Left lung (tissue), 14 donors: Measurements from ENCODE around the gene DDIT3. TPM values are rescaled to one million over a fixed set of nuclear protein-coding genes. Genes with fewer than 3 reads are reported as not detected.
A peak's percentile ranks its signal among the peaks of the same experiment; 100 is the strongest.

Experiments used
- ATAC-seq: fragments of 200-7000 bp; cut with Tn5 transposase; one replicate; pipeline ENCODE4 v1.9.1; 2020; ENCODE audit warnings: moderate library complexity
- DNase-seq, 4 donors: peaks; one replicate each; pipeline ENCODE4 v3.0.0-alpha.2; 2013 to 2020
- H3K27ac ChIP-seq, 2 donors: fragments of 200-600 bp; sonication (generic) in 1 of 2; one replicate each; pipeline versions ENCODE4 v1.5.0 to v1.8.0; 2020 to 2021
- H3K27me3 ChIP-seq, 2 donors: fragments of 200-600 bp; sonication (generic) in 1 of 2; one replicate each; pipeline versions ENCODE4 v1.5.0 to v1.8.0; 2020 to 2021
- H3K36me3 ChIP-seq, 2 donors: fragments of 200-600 bp; sonication (generic) in 1 of 2; one replicate each; pipeline versions ENCODE4 v1.5.0 to v1.8.0; 2020 to 2021
- H3K4me1 ChIP-seq, 2 donors: fragments of 200-600 bp; one replicate each; pipeline ENCODE4 v1.8.0; 2021
- H3K4me3 ChIP-seq, 2 donors: fragments of 200-600 bp; sonication (generic) in 1 of 2; one replicate each; pipeline versions ENCODE4 v1.5.0 to v1.8.0; 2020 to 2021; ENCODE audit warnings: mild to moderate bottlenecking in 1 of 2
- H3K9me3 ChIP-seq, 2 donors: fragments of 200-600 bp; sonication (generic) in 1 of 2; one replicate each; pipeline versions ENCODE4 v1.5.0 to v1.8.0; 2020 to 2021
- CTCF ChIP-seq, 2 donors: fragments of 200-600 bp; sonication (generic) in 1 of 2; IDR thresholded peaks; one replicate each; pipeline versions ENCODE4 v1.5.0 to v1.8.0; 2021; ENCODE audit warnings: antibody characterized with exemption in 2 of 2
- intact Hi-C, 2 donors: fragments of 100-400 bp; cut with DNase I; formaldehyde crosslinking; loops; one replicate each; pipeline versions ENCODE4 v1.11.2 to v1.14.2; 2022
- long read RNA-seq, 12 donors: library from polyadenylated mRNA in 2 of 12; unstranded in 2 of 12; transcript quantifications; one replicate each; pipeline ENCODE4 v2.0.0 and lab custom pipeline, GENCODE V29; 2019 to 2026
- polyA plus RNA-seq, 6 donors: library from polyadenylated mRNA; unstranded; fragments of 120-200 nt; gene quantifications; one replicate each; pipeline ENCODE4 v1.2.1, GENCODE V29; 2013; ENCODE audit not compliant: insufficient read length in 6 of 6
- total RNA-seq, 2 donors: library from RNA; stranded (reverse); fragmentation: NEBNext Ultra II Directional; extraction: Animal tissue kit (Norgen Biotek cat#: 25700); gene quantifications; one replicate each; pipeline ENCODE4 v1.2.1, GENCODE V29; 2021
- donor health status: DM: no; HTN: yes; CAD: no.
- donor health status: DM: no; HTN: no; CAD: no.

DDIT3 gene
- total RNA-seq, result 10 to 100 TPM; 18.3 to 27.2 TPM
- polyA plus RNA-seq, result 10 to 100 TPM; 16.4 to 29.4 (median 19.3) TPM
- long read RNA-seq, donor 1, transcript DDIT3-201 (4 exons, 906 nt), result major isoform, 9 of 20 reads
- long read RNA-seq, donor 1, partial matches to known transcripts, result 0 of 20 reads
- long read RNA-seq, donor 1, other reads (novel, unspliced or antisense), result 5 of 20 reads
- long read RNA-seq, donor 2, transcript DDIT3-201 (4 exons, 906 nt), result major isoform, 8 of 95 reads
- long read RNA-seq, donor 2, partial matches to known transcripts, result 70 of 95 reads
- long read RNA-seq, donor 2, other reads (novel, unspliced or antisense), result 14 of 95 reads
- long read RNA-seq, donor 3, transcript DDIT3-201 (4 exons, 906 nt), result major isoform, 10 of 10 reads
- long read RNA-seq, donor 3, partial matches to known transcripts, result 0 of 10 reads
- long read RNA-seq, donor 3, other reads (novel, unspliced or antisense), result 0 of 10 reads
- long read RNA-seq, donor 4, transcript DDIT3-201 (4 exons, 906 nt), result major isoform, 8 of 13 reads
- long read RNA-seq, donor 4, partial matches to known transcripts, result 1 of 13 reads
- long read RNA-seq, donor 4, other reads (novel, unspliced or antisense), result 3 of 13 reads
- long read RNA-seq, donor 5, transcript DDIT3-201 (4 exons, 906 nt), result major isoform, 10 of 89 reads
- long read RNA-seq, donor 5, partial matches to known transcripts, result 53 of 89 reads
- long read RNA-seq, donor 5, other reads (novel, unspliced or antisense), result 24 of 89 reads
- long read RNA-seq, donor 6, transcript DDIT3-201 (4 exons, 906 nt), result major isoform, 9 of 14 reads
- long read RNA-seq, donor 6, partial matches to known transcripts, result 0 of 14 reads
- long read RNA-seq, donor 6, other reads (novel, unspliced or antisense), result 0 of 14 reads
- long read RNA-seq, donor 7, transcript DDIT3-201 (4 exons, 906 nt), result major isoform, 13 of 17 reads
- long read RNA-seq, donor 7, partial matches to known transcripts, result 0 of 17 reads
- long read RNA-seq, donor 7, other reads (novel, unspliced or antisense), result 0 of 17 reads
- long read RNA-seq, donor 8, transcript DDIT3-201 (4 exons, 906 nt), result major isoform, 6 of 87 reads
- long read RNA-seq, donor 8, partial matches to known transcripts, result 79 of 87 reads
- long read RNA-seq, donor 8, other reads (novel, unspliced or antisense), result 0 of 87 reads
- long read RNA-seq, donor 9, result 0 reads
- long read RNA-seq, donor 10, transcript DDIT3-201 (4 exons, 906 nt), result major isoform, 23 of 36 reads
- long read RNA-seq, donor 10, partial matches to known transcripts, result 3 of 36 reads
- long read RNA-seq, donor 10, other reads (novel, unspliced or antisense), result 5 of 36 reads
- long read RNA-seq, donor 11, transcript DDIT3-201 (4 exons, 906 nt), result major isoform, 5 of 9 reads
- long read RNA-seq, donor 11, partial matches to known transcripts, result 0 of 9 reads
- long read RNA-seq, donor 11, other reads (novel, unspliced or antisense), result 0 of 9 reads
- long read RNA-seq, donor 12, transcript DDIT3-201 (4 exons, 906 nt), result major isoform, 6 of 7 reads
- long read RNA-seq, donor 12, partial matches to known transcripts, result 0 of 7 reads
- long read RNA-seq, donor 12, other reads (novel, unspliced or antisense), result 0 of 7 reads

GRCh38 chr12:57520053-57520818 is at the start of gene DDIT3:
DDIT3 (minus strand) TSS chr12:57520514; CDS start chr12:57517406, 3,108 bp downstream.
- peaks cover 45 to 71% of the 10 kb centered on the region in 2 donors for H3K4me1 ChIP-seq
- H3K4me3 ChIP-seq, result peak within 1 kb of the TSS; percentile 55 to 95
- peaks cover 0 to 48% of the 10 kb centered on the region in 2 donors for H3K36me3 ChIP-seq
- H3K9me3 ChIP-seq, result no peaks in the 10 kb centered on the region
- DNase-seq (peak; percentile 98 to 100 (median 99)), ATAC-seq (peak; percentile 85)
- peak within 1 kb of the TSS; percentile 95 to 97 for H3K27ac ChIP-seq
- no peaks in the 10 kb centered on the region for H3K27me3 ChIP-seq
- TF ChIP-seq CTCF (IDR thresholded peaks at IDR 0.05), result no peak
- intact Hi-C loops, result no loop called here

GRCh38 chr12:57569858-57570257 is 49.5 kb upstream of the DDIT3 start:
- intact Hi-C loops, result no loop called here
- H3K9me3 ChIP-seq, result no peaks in the 10 kb centered on the region
- H3K4me3 ChIP-seq, result no peak overlapping the region
- no peak for TF ChIP-seq CTCF (IDR thresholded peaks at IDR 0.05)
- ATAC-seq (no peak), DNase-seq (no peak)
- H3K27me3 ChIP-seq, result peaks cover 0 to 26% of the 10 kb centered on the region in 2 donors
- no peaks in the 10 kb centered on the region for H3K36me3 ChIP-seq
- no peak overlapping the region for H3K27ac ChIP-seq
- no peaks in the 10 kb centered on the region for H3K4me1 ChIP-seq

GRCh38 chr12:57568838-57569237 is 48.5 kb upstream of the DDIT3 start:
- intact Hi-C loops, result no loop called here
- no peak for TF ChIP-seq CTCF (IDR thresholded peaks at IDR 0.05)
- H3K4me1 ChIP-seq, result no peaks in the 10 kb centered on the region
- no peak overlapping the region for H3K27ac ChIP-seq
- H3K36me3 ChIP-seq, result no peaks in the 10 kb centered on the region
- H3K4me3 ChIP-seq, result no peak overlapping the region
- no peaks in the 10 kb centered on the region for H3K9me3 ChIP-seq
- no peak for DNase-seq
- no peak for ATAC-seq
- peaks cover 0 to 26% of the 10 kb centered on the region in 2 donors for H3K27me3 ChIP-seq

- Histone ChIP-seq H3K27me3 (peaks cover 0 to 51% of the 10 kb centered on the region in 2 donors), H3K4me1 (no peaks in the 10 kb centered on the region), H3K4me3 (no peak overlapping the region), H3K9me3 (no peaks in the 10 kb centered on the region), H3K36me3 (no peaks in the 10 kb centered on the region), H3K27ac (no peak overlapping the region)
- no peak for DNase-seq
- intact Hi-C loops, result no loop called here
- no peak for ATAC-seq
- TF ChIP-seq CTCF (IDR thresholded peaks at IDR 0.05), result no peak
Measured at GRCh38 chr12:57564178-57564740, 43.9 kb upstream of the DDIT3 start.
